Measurements from ENCODE around the gene DCP2. TPM values are rescaled to one million over a fixed set of nuclear protein-coding genes. Genes with fewer than 3 reads are reported as not detected.

Gene DCP2
- total and polyA plus RNA-seq, 10 of the 15 experiments (the other 5 are each of a cell fraction or from before 2014, with no cell fraction given) = 23.4 to 81.6 (median 47.4) TPM

DNA sequence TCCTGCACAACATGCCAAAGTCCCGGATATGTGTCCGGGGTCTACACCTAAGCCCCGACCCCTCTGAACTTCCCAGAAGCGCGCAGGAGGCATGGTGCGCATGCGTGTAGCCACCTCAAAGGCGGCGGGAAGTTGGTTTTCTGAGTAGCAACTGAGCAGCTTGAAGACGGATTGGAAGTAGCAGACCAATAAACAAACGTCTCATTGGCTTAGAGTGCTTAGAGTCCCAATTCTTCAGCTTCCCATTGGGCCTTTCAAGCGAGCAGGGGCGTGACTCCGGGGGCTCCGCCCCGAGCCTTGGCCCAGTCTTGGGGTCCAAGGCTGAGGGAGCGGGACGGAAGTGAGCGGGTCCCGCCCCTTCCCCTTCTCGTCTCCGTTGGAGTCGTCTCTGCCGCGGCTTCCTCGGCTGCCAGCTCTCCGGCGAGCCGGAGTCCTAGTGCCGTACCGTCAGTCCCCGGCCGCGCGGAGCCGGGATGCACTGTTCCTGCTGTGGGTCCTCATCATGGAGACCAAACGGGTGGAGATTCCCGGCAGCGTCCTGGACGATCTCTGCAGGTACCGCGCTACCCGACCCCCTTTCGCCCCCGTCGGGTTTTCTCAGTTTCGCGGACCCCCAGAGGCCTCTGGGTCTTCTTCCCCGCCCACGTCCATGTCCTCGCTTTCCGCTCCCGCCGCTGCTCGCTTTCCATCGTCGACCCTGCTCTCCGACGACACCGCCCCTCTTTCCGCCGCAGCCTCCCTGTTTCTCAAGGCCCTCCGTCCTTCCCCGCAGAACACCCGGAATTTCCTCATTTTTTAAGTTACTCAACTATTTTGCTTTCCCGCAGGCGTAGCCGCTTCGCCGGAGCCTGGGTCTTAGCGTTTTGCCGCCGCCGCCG lies at the start of gene DCP2 (continued):
- TF ChIP-seq, protein P1, sequence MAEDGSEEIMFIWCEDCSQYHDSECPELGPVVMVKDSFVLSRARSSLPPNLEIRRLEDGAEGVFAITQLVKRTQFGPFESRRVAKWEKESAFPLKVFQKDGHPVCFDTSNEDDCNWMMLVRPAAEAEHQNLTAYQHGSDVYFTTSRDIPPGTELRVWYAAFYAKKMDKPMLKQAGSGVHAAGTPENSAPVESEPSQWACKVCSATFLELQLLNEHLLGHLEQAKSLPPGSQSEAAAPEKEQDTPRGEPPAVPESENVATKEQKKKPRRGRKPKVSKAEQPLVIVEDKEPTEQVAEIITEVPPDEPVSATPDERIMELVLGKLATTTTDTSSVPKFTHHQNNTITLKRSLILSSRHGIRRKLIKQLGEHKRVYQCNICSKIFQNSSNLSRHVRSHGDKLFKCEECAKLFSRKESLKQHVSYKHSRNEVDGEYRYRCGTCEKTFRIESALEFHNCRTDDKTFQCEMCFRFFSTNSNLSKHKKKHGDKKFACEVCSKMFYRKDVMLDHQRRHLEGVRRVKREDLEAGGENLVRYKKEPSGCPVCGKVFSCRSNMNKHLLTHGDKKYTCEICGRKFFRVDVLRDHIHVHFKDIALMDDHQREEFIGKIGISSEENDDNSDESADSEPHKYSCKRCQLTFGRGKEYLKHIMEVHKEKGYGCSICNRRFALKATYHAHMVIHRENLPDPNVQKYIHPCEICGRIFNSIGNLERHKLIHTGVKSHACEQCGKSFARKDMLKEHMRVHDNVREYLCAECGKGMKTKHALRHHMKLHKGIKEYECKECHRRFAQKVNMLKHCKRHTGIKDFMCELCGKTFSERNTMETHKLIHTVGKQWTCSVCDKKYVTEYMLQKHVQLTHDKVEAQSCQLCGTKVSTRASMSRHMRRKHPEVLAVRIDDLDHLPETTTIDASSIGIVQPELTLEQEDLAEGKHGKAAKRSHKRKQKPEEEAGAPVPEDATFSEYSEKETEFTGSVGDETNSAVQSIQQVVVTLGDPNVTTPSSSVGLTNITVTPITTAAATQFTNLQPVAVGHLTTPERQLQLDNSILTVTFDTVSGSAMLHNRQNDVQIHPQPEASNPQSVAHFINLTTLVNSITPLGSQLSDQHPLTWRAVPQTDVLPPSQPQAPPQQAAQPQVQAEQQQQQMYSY (CRISPR knock-in tag; IDR thresholded peaks at IDR 0.05) = no peak
- TF ChIP-seq FOXK2 (IDR thresholded peaks at IDR 0.05) (no peak), SIX5 (IDR thresholded peaks at IDR 0.05; ENCODE audit: low read depth, low read length, severe bottlenecking) (no peak), POU2F2 (IDR thresholded peaks at IDR 0.05; ENCODE audit: borderline replicate concordance, low read depth, low read length) (peak; percentile 52; the same call in 2 of the 3 replicates), SUPT20H (IDR thresholded peaks at IDR 0.05; ENCODE audit: borderline replicate concordance, control insufficient read depth, low read depth, low read length) (no peak), YBX1 (IDR thresholded peaks at IDR 0.05) (no peak), POLR2A (IDR thresholded peaks at IDR 0.05; ENCODE audit: low read depth, low read length) (peak; percentile 97), BACH1 (IDR thresholded peaks at IDR 0.05; ENCODE audit: borderline replicate concordance) (peak; percentile 49; the same call in 1 of the 2 replicates), ZNF217 (IDR thresholded peaks at IDR 0.05) (no peak), CBX5 (IDR thresholded peaks at IDR 0.05; ENCODE audit: low read depth) (0 out of 2 replicates have a peak, but pooled peaks have one; percentile 71), SREBF2 (IDR thresholded peaks at IDR 0.05; ENCODE audit: low read length) (no peak), BRCA1 (IDR thresholded peaks at IDR 0.05; ENCODE audit: low read depth, low read length) (no peak), STAT3 (IDR thresholded peaks at IDR 0.05; ENCODE audit: low read depth, low read length) (0 out of 2 replicates have a peak, but pooled peaks have one; percentile 79), HCFC1 (IDR thresholded peaks at IDR 0.05; ENCODE audit: low read length) (peak; percentile 36), MYC (IDR thresholded peaks at IDR 0.05; ENCODE audit: insufficient read depth, insufficient read length, insufficient replicate concordance, low read length, severe bottlenecking) (peak; percentile 21), POLR2AphosphoS2 (IDR thresholded peaks at IDR 0.05; ENCODE audit: low read depth, low read length) (peak; percentile 64), GABPA (IDR thresholded peaks at IDR 0.05; ENCODE audit: low read depth) (0 out of 2 replicates have a peak, but pooled peaks have one; percentile 46), RBBP5 (conservative IDR thresholded peaks at IDR 0.05) (no peak), FOXM1 (IDR thresholded peaks at IDR 0.05; ENCODE audit: low read depth, low read length) (0 out of 2 replicates have a peak, but pooled peaks have one; percentile 20), NFYA (IDR thresholded peaks at IDR 0.05; ENCODE audit: borderline replicate concordance, low read depth, low read length) (no peak; the same call in 1 of the 2 replicates)
- TF ChIP-seq, protein P2, sequence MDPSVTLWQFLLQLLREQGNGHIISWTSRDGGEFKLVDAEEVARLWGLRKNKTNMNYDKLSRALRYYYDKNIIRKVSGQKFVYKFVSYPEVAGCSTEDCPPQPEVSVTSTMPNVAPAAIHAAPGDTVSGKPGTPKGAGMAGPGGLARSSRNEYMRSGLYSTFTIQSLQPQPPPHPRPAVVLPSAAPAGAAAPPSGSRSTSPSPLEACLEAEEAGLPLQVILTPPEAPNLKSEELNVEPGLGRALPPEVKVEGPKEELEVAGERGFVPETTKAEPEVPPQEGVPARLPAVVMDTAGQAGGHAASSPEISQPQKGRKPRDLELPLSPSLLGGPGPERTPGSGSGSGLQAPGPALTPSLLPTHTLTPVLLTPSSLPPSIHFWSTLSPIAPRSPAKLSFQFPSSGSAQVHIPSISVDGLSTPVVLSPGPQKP (IDR thresholded peaks at IDR 0.05; ENCODE audit: low read depth, low read length) = peak; percentile 52; the same call in 1 of the 2 replicates
- TF ChIP-seq, protein P3, sequence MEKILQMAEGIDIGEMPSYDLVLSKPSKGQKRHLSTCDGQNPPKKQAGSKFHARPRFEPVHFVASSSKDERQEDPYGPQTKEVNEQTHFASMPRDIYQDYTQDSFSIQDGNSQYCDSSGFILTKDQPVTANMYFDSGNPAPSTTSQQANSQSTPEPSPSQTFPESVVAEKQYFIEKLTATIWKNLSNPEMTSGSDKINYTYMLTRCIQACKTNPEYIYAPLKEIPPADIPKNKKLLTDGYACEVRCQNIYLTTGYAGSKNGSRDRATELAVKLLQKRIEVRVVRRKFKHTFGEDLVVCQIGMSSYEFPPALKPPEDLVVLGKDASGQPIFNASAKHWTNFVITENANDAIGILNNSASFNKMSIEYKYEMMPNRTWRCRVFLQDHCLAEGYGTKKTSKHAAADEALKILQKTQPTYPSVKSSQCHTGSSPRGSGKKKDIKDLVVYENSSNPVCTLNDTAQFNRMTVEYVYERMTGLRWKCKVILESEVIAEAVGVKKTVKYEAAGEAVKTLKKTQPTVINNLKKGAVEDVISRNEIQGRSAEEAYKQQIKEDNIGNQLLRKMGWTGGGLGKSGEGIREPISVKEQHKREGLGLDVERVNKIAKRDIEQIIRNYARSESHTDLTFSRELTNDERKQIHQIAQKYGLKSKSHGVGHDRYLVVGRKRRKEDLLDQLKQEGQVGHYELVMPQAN (conservative IDR thresholded peaks at IDR 0.05) = peak; percentile 88
